ENCODE results near the gene HECTD4.
"Not testable (repeated sequence)": the region's sequence is repeated elsewhere in the genome, so short reads cannot be mapped to it uniquely, and the experiment has no call there.

HECTD4 gene

DNA sequence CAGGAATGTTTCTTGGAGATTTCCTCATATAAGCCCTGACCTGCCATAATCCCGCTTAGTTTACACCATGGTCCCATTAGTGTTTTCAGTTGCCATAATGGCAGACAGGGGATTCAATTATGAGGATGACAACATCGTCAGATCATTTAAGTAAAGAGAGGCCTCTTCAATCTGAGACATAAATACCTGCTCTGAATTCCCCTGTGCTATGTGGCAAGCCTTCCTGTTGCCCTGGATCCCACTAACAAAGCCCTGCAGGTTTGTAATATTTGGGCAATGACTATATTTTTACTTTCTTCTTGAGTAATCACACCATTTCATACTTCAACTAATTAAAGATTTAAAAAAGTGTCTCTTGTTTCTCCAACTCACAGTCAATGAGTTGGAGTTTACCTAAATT lies 147.9 kb downstream of the HECTD4 start:
- H3K4me3 ChIP-seq (ENCODE audit: low read length) = no peak overlapping the region
- TF ChIP-seq CTCF (IDR thresholded peaks at IDR 0.05; ENCODE audit: low read depth, low read length, poor library complexity, severe bottlenecking) = no peak
- no peak for TF ChIP-seq EZH2phosphoT487 (IDR thresholded peaks at IDR 0.05; ENCODE audit: borderline replicate concordance, low read length)
- no peak overlapping the region for H3K27ac ChIP-seq (ENCODE audit: low read depth, low read length)
- no peaks in the 10 kb centered on the region for H3K9me3 ChIP-seq (ENCODE audit: control insufficient read depth, insufficient read depth, low read length)
- H3K36me3 ChIP-seq (ENCODE audit: control insufficient read depth, low read length) = peaks cover 64% of the 10 kb centered on the region
- H3F3A ChIP-seq (ENCODE audit: control insufficient read depth, insufficient read depth) = no peaks in the 10 kb centered on the region
- H4K20me1 ChIP-seq (ENCODE audit: control insufficient read depth, insufficient read depth, low read depth, low read length) = no peaks in the 10 kb centered on the region
- H3K79me2 ChIP-seq (ENCODE audit: control insufficient read depth, low read length) = no peaks in the 10 kb centered on the region
- H3K27me3 ChIP-seq (ENCODE audit: control insufficient read depth, low read length) = no peaks in the 10 kb centered on the region
- H3K9me2 ChIP-seq (replicated peaks; ENCODE audit: control insufficient read depth, low read length) = no peaks in the 10 kb centered on the region
- no peak overlapping the region for H3K4me2 ChIP-seq (ENCODE audit: low read length)
- no peaks in the 10 kb centered on the region for H3K4me1 ChIP-seq (ENCODE audit: control insufficient read depth, low read length)

- H3F3A ChIP-seq (ENCODE audit: control insufficient read depth, insufficient read depth) = no peaks in the 10 kb centered on the region
- TF ChIP-seq CTCF (IDR thresholded peaks at IDR 0.05; ENCODE audit: low read depth, low read length, poor library complexity, severe bottlenecking) (no peak), EZH2phosphoT487 (IDR thresholded peaks at IDR 0.05; ENCODE audit: borderline replicate concordance, low read length) (no peak)
- H3K27ac ChIP-seq (ENCODE audit: low read depth, low read length) = no peak overlapping the region
- no peak overlapping the region for H3K4me3 ChIP-seq (ENCODE audit: low read length)
- no peaks in the 10 kb centered on the region for H4K20me1 ChIP-seq (ENCODE audit: control insufficient read depth, insufficient read depth, low read depth, low read length)
- no peaks in the 10 kb centered on the region for H3K4me1 ChIP-seq (ENCODE audit: control insufficient read depth, low read length)
- H3K36me3 ChIP-seq (ENCODE audit: control insufficient read depth, low read length) = peaks cover 67% of the 10 kb centered on the region
- H3K9me2 ChIP-seq (replicated peaks; ENCODE audit: control insufficient read depth, low read length) = no peaks in the 10 kb centered on the region
- no peak overlapping the region for H3K4me2 ChIP-seq (ENCODE audit: low read length)
- no peaks in the 10 kb centered on the region for H3K27me3 ChIP-seq (ENCODE audit: control insufficient read depth, low read length)
- H3K79me2 ChIP-seq (ENCODE audit: control insufficient read depth, low read length) = no peaks in the 10 kb centered on the region
- no peaks in the 10 kb centered on the region for H3K9me3 ChIP-seq (ENCODE audit: control insufficient read depth, insufficient read depth, low read length)
Measured at GRCh38 chr12:112233242-112233641, 149.0 kb downstream of the HECTD4 start.

GRCh38 chr12:112230136-112230535 lies 152.1 kb downstream of the HECTD4 start:
- H4K20me1 ChIP-seq (ENCODE audit: control insufficient read depth, insufficient read depth, low read depth, low read length) = no peaks in the 10 kb centered on the region
- no peaks in the 10 kb centered on the region for H3K79me2 ChIP-seq (ENCODE audit: control insufficient read depth, low read length)
- H3K27ac ChIP-seq (ENCODE audit: low read depth, low read length) = no peak overlapping the region
- H3K4me2 ChIP-seq (ENCODE audit: low read length) = no peak overlapping the region
- no peak overlapping the region for H3K4me3 ChIP-seq (ENCODE audit: low read length)
- H3K27me3 ChIP-seq (ENCODE audit: control insufficient read depth, low read length) = no peaks in the 10 kb centered on the region
- H3F3A ChIP-seq (ENCODE audit: control insufficient read depth, insufficient read depth) = no peaks in the 10 kb centered on the region
- TF ChIP-seq CTCF (IDR thresholded peaks at IDR 0.05; ENCODE audit: low read depth, low read length, poor library complexity, severe bottlenecking) (no peak), EZH2phosphoT487 (IDR thresholded peaks at IDR 0.05; ENCODE audit: borderline replicate concordance, low read length) (no peak)
- H3K4me1 ChIP-seq (ENCODE audit: control insufficient read depth, low read length) = no peaks in the 10 kb centered on the region
- H3K36me3 ChIP-seq (ENCODE audit: control insufficient read depth, low read length) = peaks cover 61% of the 10 kb centered on the region
- H3K9me3 ChIP-seq (ENCODE audit: control insufficient read depth, insufficient read depth, low read length) = no peaks in the 10 kb centered on the region
- H3K9me2 ChIP-seq (replicated peaks; ENCODE audit: control insufficient read depth, low read length) = no peaks in the 10 kb centered on the region

GRCh38 chr12:112226768-112227167 lies 155.5 kb downstream of the HECTD4 start:
- Histone ChIP-seq H3K36me3 (ENCODE audit: control insufficient read depth, low read length) (peaks cover 42% of the 10 kb centered on the region), H3F3A (ENCODE audit: control insufficient read depth, insufficient read depth) (no peaks in the 10 kb centered on the region), H3K27me3 (ENCODE audit: control insufficient read depth, low read length) (no peaks in the 10 kb centered on the region), H3K9me3 (ENCODE audit: control insufficient read depth, insufficient read depth, low read length) (no peaks in the 10 kb centered on the region), H4K20me1 (ENCODE audit: control insufficient read depth, insufficient read depth, low read depth, low read length) (no peaks in the 10 kb centered on the region), H3K79me2 (ENCODE audit: control insufficient read depth, low read length) (no peaks in the 10 kb centered on the region), H3K27ac (ENCODE audit: low read depth, low read length) (no peak overlapping the region), H3K9me2 (replicated peaks; ENCODE audit: control insufficient read depth, low read length) (no peaks in the 10 kb centered on the region), H3K4me1 (ENCODE audit: control insufficient read depth, low read length) (no peaks in the 10 kb centered on the region), H3K4me2 (ENCODE audit: low read length) (no peak overlapping the region), H3K4me3 (ENCODE audit: low read length) (no peak overlapping the region)
- TF ChIP-seq CTCF (IDR thresholded peaks at IDR 0.05; ENCODE audit: low read depth, low read length, poor library complexity, severe bottlenecking) (no peak), EZH2phosphoT487 (IDR thresholded peaks at IDR 0.05; ENCODE audit: borderline replicate concordance, low read length) (no peak)

- not testable (repeated sequence) for H3K4me2 ChIP-seq (ENCODE audit: low read length); H3K4me3 ChIP-seq (ENCODE audit: low read length); H4K20me1 ChIP-seq (ENCODE audit: control insufficient read depth, insufficient read depth, low read depth, low read length); H3K27ac ChIP-seq (ENCODE audit: low read depth, low read length); H3K79me2 ChIP-seq (ENCODE audit: control insufficient read depth, low read length); H3K9me2 ChIP-seq (replicated peaks; ENCODE audit: control insufficient read depth, low read length); H3F3A ChIP-seq (ENCODE audit: control insufficient read depth, insufficient read depth); H3K27me3 ChIP-seq (ENCODE audit: control insufficient read depth, low read length); H3K9me3 ChIP-seq (ENCODE audit: control insufficient read depth, insufficient read depth, low read length); H3K4me1 ChIP-seq (ENCODE audit: control insufficient read depth, low read length)
- H3K36me3 ChIP-seq (ENCODE audit: control insufficient read depth, low read length) = peaks cover 11% of the 10 kb centered on the region
Measured at GRCh38 chr12:112220628-112221027, 161.6 kb downstream of the HECTD4 start.
